ENCODE measurements around the gene ZNF710. TPM values are rescaled to one million over a fixed set of nuclear protein-coding genes. Genes with fewer than 3 reads are reported as not detected.
A peak's percentile ranks its signal among the peaks of the same experiment; 100 is the strongest.

Gene ZNF710
- total RNA-seq, 3 donors from 2014 or later (not counting 1 experiment from before 2014, with no cell fraction given): 26.5 to 43.1 (median 26.6) TPM

DNA sequence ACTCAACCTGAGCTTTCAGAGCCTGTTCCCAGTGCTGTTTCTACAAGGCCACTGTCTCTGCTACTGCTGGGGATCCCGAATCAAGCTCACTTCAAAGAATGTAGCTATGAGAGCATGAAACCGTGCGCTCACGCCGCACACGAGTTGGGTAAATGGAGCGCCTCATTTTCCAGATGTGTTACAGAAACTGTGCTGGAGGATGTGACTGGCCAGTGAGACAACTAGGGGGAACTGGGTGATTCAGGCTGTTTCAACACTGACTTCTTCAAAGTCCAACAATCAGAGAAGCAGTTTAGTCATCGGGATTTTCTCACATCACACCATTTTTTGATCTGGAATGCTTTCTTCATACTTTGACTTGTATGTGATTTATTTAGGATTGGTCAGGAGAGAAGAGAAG is 3.5 kb downstream of the ZNF710 start:
- intact Hi-C loops (cut with micrococcal nuclease): no loop called here
- no peak for TF ChIP-seq CTCF (IDR thresholded peaks at IDR 0.05)
- Mint-ChIP-seq H3K4me1 (peaks cover 72 to 75% of the 10 kb centered on the region in 2 donors), H3K27me3 (ENCODE audit: low read depth in 2 of 2) (peaks cover 0 to 6% of the 10 kb centered on the region in 2 donors), H3K4me3 (peak overlapping the region; percentile 49), H3K9me3 (no peaks in the 10 kb centered on the region), H3K27ac (peak overlapping the region; percentile 94), H3K36me3 (peaks cover 9% of the 10 kb centered on the region)
- ATAC-seq: no peak
- H3K27me3 ChIP-seq (ENCODE audit: control insufficient read depth, insufficient read depth, low read length): no peaks in the 10 kb centered on the region
- H3K4me1 ChIP-seq (ENCODE audit: control insufficient read depth, insufficient read depth, low read length): peaks cover 49% of the 10 kb centered on the region
- 89% methylated on average over 7 of the region's 8 CpGs for WGBS (ENCODE audit: insufficient coverage)
- DNase-seq: peak in 1 of 2 donors; percentile 27
- H3K9me3 ChIP-seq (ENCODE audit: control insufficient read depth, insufficient read depth, low read length): no peaks in the 10 kb centered on the region
- peak overlapping the region; percentile 55 for H3K27ac ChIP-seq (ENCODE audit: low read length)
- no peak overlapping the region for H3K4me3 ChIP-seq (ENCODE audit: low read length)
- H3K36me3 ChIP-seq (ENCODE audit: control insufficient read depth, insufficient read depth, low read length): no peaks in the 10 kb centered on the region

GRCh38 chr15:90006217-90007075 is 5.3 kb downstream of the ZNF710 start:
- DNase-seq: no peak
- peaks cover 68 to 70% of the 10 kb centered on the region in 2 donors for H3K4me1 Mint-ChIP-seq
- Histone ChIP-seq H3K4me1 (ENCODE audit: control insufficient read depth, insufficient read depth, low read length) (peaks cover 45% of the 10 kb centered on the region), H3K4me3 (ENCODE audit: low read length) (no peak overlapping the region), H3K27me3 (ENCODE audit: control insufficient read depth, insufficient read depth, low read length) (no peaks in the 10 kb centered on the region), H3K27ac (ENCODE audit: low read length) (no peak overlapping the region), H3K36me3 (ENCODE audit: control insufficient read depth, insufficient read depth, low read length) (no peaks in the 10 kb centered on the region), H3K9me3 (ENCODE audit: control insufficient read depth, insufficient read depth, low read length) (no peaks in the 10 kb centered on the region)
- WGBS (ENCODE audit: insufficient coverage): 80% methylated on average over 2 of the region's 4 CpGs
- intact Hi-C loops (cut with micrococcal nuclease): no loop called here
- no peaks in the 10 kb centered on the region for H3K9me3 Mint-ChIP-seq
- no peak for TF ChIP-seq CTCF (IDR thresholded peaks at IDR 0.05)
- H3K27ac Mint-ChIP-seq: peak overlapping the region; percentile 94
- H3K36me3 Mint-ChIP-seq: no peaks in the 10 kb centered on the region
- no peak for ATAC-seq
- peaks cover 0 to 3% of the 10 kb centered on the region in 2 donors for H3K27me3 Mint-ChIP-seq (ENCODE audit: low read depth in 2 of 2)
- no peak overlapping the region for H3K4me3 Mint-ChIP-seq

DNA sequence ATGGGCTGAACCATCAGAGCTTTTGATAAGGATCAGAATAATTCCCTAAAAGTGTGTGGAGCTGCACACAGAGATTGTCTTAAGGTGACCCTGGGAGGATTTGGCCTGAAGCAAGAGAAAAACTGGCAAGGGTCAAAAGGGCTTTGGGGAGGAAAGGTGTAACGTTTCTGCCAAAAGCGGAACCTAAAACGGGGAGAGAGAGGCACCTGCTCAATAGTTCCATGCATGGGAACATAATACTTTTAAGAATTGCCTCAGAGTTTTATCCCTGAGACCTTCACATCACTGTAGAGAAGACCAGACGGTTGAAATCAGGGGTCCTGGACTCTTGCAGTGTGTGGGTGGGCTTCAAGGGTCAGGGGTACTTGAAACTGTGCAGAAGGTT is 5.9 kb downstream of the ZNF710 start:
- Histone ChIP-seq H3K27me3 (ENCODE audit: control insufficient read depth, insufficient read depth, low read length) (no peaks in the 10 kb centered on the region), H3K4me3 (ENCODE audit: low read length) (no peak overlapping the region), H3K36me3 (ENCODE audit: control insufficient read depth, insufficient read depth, low read length) (no peaks in the 10 kb centered on the region), H3K9me3 (ENCODE audit: control insufficient read depth, insufficient read depth, low read length) (peaks cover 5% of the 10 kb centered on the region), H3K27ac (ENCODE audit: low read length) (no peak overlapping the region), H3K4me1 (ENCODE audit: control insufficient read depth, insufficient read depth, low read length) (peaks cover 45% of the 10 kb centered on the region)
- 88% methylated on average over 4 of the region's 4 CpGs for WGBS (ENCODE audit: insufficient coverage)
- Mint-ChIP-seq H3K27ac (peak overlapping the region in 1 of 2 donors; percentile 94), H3K9me3 (peaks cover 0 to 2% of the 10 kb centered on the region in 2 donors), H3K27me3 (ENCODE audit: low read depth in 2 of 2) (no peaks in the 10 kb centered on the region), H3K4me1 (peaks cover 68 to 70% of the 10 kb centered on the region in 2 donors), H3K4me3 (no peak overlapping the region), H3K36me3 (no peaks in the 10 kb centered on the region)
- intact Hi-C loops (cut with micrococcal nuclease): no loop called here
- ATAC-seq: no peak
- no peak for DNase-seq
- TF ChIP-seq CTCF (IDR thresholded peaks at IDR 0.05): no peak
